AG09319 (cell line): ENCODE results near the gene CDH13.

Experiments used
- DNase-seq: peaks from one replicate; pipeline ENCODE4 v3.0.0-alpha.2; 2010; ENCODE audit warnings: low read depth; ENCODE audit errors: extremely low read depth
- CTCF ChIP-seq: IDR thresholded peaks from 2 replicates; pipeline ENCODE4 v1.5.1; 2011; ENCODE audit warnings: low read depth, mild to moderate bottlenecking, inconsistent platforms, low read length, moderate library complexity

Gene CDH13

GRCh38 chr16:82953517-82953916 lies 326.7 kb downstream of the CDH13 start:
- TF ChIP-seq CTCF, result no peak
- DNase-seq, result no peak

- DNase-seq, result no peak
- no peak for TF ChIP-seq CTCF
Observed at GRCh38 chr16:82954224-82954929, 327.6 kb downstream of the CDH13 start.

GRCh38 chr16:82955741-82956348 lies 329.1 kb downstream of the CDH13 start:
- no peak for TF ChIP-seq CTCF
- DNase-seq, result no peak

- DNase-seq, result no peak
- TF ChIP-seq CTCF, result no peak
Observed at GRCh38 chr16:82957212-82957611, 330.4 kb downstream of the CDH13 start.

- DNase-seq, result no peak
- no peak for TF ChIP-seq CTCF
Observed at GRCh38 chr16:82960918-82961317, 334.1 kb downstream of the CDH13 start.

GRCh38 chr16:82963653-82964052 lies 336.9 kb downstream of the CDH13 start:
- TF ChIP-seq CTCF, result no peak
- DNase-seq, result no peak

GRCh38 chr16:82965808-82966207 lies 339.0 kb downstream of the CDH13 start:
- TF ChIP-seq CTCF, result no peak
- no peak for DNase-seq
